Activated CD8-positive, alpha-beta memory T cell treated with anti-CD3 and anti-CD28 coated beads for 4 hours (primary cell): Measurements from ENCODE around the gene FGF7.
"Not testable (repeated sequence)": the region's sequence is repeated elsewhere in the genome, so short reads cannot be mapped to it uniquely, and the experiment has no call there.

Source experiments
- DNase-seq, 2 donors: peaks; one replicate each; pipeline ENCODE4 v3.0.0-alpha.2; 2020; ENCODE audit warnings: low read depth in 2 of 2

FGF7 gene

DNA sequence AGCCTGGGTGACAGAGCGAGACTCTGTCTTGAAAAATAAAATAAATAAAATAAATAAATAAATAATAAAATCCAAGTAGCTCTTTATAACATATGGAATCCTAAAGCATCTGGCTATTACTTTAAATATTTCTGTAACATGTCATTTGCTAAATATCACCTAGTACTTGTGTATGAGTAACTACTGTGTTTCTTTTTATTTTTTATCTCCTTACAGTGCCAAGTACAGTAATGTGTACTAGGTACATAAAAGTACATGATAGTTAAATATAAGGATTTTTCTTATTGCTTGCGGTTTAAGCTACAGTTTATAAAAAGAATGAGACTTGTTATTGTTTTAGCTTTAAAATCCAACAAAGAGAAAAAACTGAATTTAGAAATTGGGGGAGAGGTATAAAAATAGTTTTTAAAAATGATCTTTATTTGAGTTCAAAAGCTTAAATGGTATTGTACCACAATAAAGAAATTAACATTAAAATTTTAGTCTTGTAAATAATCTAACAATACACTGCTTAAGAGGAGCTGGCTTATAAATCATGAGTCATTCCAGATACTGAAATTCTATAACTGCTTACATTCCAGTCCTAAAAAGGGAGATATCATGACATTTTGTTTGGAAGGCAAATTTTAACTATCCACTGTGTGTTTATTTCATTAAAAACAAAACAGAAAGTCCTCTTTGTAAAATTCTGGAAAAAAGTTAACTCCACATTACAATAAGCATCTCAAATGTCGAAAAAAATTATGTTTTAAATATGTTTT, 73.1 kb downstream of the FGF7 start:
- no peak for DNase-seq

DNA sequence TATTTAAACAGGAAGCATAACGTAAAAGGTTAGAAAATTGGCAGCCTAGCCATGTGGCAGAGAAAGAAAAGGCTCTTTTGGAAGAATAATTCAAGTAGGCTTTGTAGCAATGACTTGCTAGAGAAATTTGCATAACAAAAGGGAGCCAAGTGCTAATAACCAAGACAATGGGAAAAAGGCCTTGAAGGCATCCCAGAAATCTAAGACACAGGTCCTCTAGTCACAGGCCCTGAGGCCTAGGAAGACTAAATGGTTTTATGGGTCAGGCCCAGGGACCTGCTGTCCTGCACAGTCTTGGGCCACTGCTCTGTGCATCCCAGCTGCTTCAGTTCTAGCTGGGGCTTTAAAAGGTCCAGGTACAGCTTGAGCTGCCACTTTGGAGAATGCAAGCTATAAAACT, 78.5 kb downstream of the FGF7 start:
- DNase-seq, result no peak

DNA sequence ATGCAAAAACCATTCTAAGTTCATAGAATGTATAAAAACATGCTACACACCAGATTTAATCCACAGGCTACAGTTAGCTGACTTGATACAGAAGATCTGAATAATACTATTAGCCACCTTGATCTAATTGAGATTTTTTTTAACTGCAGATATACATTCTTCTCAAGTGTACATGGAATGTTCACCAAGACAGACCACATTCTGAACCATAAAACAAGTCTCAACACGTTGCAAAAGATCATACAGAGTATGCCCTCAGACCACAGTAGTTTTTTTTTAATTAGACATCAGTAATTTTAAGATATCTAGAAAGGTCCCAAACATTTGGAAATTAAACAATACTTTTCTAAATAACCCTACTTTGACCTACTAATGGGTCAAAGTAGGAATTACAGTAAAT, 83.3 kb downstream of the FGF7 start:
- no peak for DNase-seq

- no peak for DNase-seq
Measured at GRCh38 chr15:49507261-49507660, 84.2 kb downstream of the FGF7 start.

- not testable (repeated sequence) for DNase-seq
Measured at GRCh38 chr15:49512739-49513138, 89.7 kb downstream of the FGF7 start.

GRCh38 chr15:49521802-49522201, 98.8 kb downstream of the FGF7 start:
- DNase-seq, result no peak

- DNase-seq, result no peak
Measured at GRCh38 chr15:49528289-49528688, 105.2 kb downstream of the FGF7 start.

GRCh38 chr15:49530092-49530491, 107.0 kb downstream of the FGF7 start:
- DNase-seq, result no peak
